GM20000 (cell line): ENCODE data around the gene DEDD2.

ENCODE experiments used
- DNase-seq: peaks from one replicate; pipeline ENCODE4 v3.0.0; 2012; ENCODE audit warnings: low spot score
- TF ChIP-seq, protein P1 (sequence below): IDR thresholded peaks from 2 replicates; pipeline ENCODE4 v1.5.1; 2012; ENCODE audit warnings: mild to moderate bottlenecking, control low read depth; ENCODE audit errors: extremely low read depth, missing control alignments

Gene DEDD2

DNA sequence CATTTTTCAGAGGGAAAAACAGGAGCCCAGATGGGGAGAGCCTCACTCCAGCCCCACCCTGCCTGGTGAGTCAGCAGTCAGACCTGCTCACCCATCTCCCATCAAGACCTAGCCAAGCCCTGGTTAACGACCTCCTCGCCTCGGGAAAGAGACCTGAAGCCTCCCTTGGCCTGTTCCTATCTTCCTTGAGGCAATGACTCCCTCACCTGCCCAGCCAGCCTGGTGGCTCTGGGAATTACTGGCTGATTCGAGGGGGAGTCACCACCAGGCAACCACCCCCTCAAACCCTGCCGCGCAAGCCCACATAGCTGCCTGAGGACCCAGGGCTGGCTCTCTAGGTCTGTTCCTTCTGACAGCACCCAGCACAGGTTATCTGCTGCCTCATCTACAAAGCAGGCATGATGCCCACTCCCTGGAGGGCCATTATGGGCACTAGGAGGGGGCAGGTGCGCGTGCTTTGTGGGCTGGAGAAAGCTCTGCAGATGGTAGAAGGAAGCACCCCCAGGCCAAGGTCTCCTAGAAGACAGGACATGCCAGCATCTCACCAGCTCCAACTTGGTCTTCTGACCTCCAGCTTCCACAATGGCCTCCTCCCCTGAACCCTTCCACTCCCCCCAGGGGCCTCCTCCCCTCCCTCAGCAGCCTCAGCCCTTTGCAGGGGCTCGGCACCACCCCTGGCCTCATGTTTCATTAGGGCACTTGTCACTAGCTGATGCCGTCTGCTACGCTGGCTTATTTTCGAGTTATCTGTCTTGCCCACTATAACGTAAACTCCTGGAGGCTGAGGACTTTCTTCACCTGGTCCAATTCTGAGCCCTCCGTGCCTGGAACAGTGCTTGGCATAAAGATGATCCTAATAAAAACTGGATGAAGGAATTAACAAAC, 10.4 kb downstream of the DEDD2 start:
- TF ChIP-seq, protein P1, sequence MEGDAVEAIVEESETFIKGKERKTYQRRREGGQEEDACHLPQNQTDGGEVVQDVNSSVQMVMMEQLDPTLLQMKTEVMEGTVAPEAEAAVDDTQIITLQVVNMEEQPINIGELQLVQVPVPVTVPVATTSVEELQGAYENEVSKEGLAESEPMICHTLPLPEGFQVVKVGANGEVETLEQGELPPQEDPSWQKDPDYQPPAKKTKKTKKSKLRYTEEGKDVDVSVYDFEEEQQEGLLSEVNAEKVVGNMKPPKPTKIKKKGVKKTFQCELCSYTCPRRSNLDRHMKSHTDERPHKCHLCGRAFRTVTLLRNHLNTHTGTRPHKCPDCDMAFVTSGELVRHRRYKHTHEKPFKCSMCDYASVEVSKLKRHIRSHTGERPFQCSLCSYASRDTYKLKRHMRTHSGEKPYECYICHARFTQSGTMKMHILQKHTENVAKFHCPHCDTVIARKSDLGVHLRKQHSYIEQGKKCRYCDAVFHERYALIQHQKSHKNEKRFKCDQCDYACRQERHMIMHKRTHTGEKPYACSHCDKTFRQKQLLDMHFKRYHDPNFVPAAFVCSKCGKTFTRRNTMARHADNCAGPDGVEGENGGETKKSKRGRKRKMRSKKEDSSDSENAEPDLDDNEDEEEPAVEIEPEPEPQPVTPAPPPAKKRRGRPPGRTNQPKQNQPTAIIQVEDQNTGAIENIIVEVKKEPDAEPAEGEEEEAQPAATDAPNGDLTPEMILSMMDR = no peak
- no peak for DNase-seq

DNA sequence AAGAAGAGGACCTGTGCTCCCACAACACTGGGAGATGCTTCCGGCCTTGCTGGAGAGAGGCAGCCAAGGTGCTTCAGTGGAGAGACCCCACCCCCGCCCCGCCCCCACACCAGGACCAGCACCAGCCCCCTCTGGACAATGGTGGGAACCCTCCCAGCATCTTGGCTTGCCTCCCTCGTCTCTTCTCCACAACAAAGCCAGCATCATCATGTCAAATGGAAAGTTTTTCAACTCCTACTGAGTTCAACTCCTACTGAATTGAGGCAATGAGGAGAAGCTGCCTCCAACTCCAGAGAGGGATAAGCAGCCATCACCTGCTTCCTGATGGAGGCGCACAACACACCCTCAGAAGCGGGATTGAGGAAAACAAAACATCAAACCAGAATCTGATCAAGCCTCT, 12.8 kb downstream of the DEDD2 start:
- no peak for DNase-seq
- TF ChIP-seq, protein P1 = no peak

- no peak for DNase-seq
- TF ChIP-seq, protein P1 = no peak
These were observed 13.8 kb downstream of the DEDD2 start for GRCh38 chr19:42203700-42204099.

DNA sequence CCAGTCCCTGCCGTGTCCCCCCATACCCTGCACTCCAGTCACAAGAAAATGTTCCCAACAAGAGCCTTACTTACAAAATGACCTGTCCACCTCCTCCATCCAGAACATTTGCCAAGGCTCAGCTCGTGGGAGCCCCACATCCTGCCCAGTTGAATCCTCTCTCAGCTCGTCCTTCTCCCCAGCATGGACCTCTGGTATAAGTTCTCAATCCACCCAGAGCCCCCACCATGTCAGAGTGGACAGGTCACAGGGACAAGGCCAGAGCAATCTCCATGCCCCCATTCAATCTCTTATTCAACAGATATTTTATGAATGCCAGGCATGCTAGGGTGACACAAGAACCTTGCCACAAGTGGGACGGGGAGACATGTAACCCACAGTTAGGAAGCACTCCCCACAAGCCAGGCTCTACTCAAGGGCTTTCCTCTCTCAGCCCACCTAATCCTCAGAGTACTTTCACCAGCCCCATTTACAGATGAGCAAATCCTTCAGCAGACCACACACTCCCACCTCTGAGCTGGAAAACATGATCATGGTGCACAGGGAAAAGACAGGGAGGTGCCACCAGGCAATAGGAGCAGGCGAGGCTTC, 15.1 kb downstream of the DEDD2 start:
- TF ChIP-seq, protein P1 = no peak
- DNase-seq = no peak

DNA sequence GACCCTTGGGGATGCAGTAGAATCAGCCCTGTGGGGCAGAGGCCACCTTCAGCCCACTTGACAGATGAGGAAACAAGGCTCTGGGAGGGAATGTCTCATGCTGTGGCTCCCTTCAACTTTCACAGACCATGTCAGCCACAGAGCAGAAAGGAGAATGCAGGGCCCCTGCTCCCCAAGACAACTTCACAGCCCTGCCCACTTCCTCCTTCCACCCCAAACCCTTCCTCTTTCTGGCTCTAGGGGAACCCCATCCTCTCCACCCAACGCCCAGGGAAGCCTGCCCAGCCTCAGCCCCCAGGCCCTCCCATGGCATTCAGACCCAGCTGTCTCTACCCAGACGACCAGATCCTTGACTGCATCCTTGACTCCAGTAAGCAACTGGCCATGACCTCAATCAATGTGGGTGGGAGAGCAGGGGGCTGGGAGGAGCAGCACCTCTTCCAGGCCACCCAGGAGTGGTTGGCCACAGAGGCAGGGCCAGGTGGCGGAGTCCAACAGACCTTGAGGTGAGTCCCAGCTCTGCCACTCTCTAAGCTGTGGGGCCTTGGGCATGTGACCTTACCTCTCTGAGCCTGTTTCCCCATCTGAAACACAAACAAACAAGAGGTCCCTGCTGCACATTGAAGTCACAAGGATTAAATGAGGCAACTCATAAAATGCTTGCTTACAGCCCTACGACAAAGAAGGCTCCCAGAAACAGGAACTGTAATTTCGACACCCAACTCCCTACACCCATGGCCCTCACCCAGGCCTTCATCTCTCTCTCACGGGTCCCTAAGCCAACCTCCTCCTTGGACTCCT, 15.8 kb downstream of the DEDD2 start:
- TF ChIP-seq, protein P1 = no peak
- DNase-seq = peak; percentile 89

- TF ChIP-seq, protein P1 = no peak
- no peak for DNase-seq
These were observed 17.3 kb downstream of the DEDD2 start for GRCh38 chr19:42200116-42200715.
